Activated T-helper 1 cell treated with anti-CD3 and anti-CD28 coated beads, Interleukin-2, amount 50 U/mL, for 16 hours (primary cell): ENCODE data around the gene SERPING1.
"Not testable (repeated sequence)": the region's sequence is repeated elsewhere in the genome, so short reads cannot be mapped to it uniquely, and the experiment has no call there.

Source experiments
- DNase-seq, 2 donors: peaks; one replicate each; pipeline ENCODE4 v3.0.0-alpha.2; 2020; ENCODE audit warnings: low read depth in 1 of 2, low spot score in 1 of 2

Gene SERPING1

DNA sequence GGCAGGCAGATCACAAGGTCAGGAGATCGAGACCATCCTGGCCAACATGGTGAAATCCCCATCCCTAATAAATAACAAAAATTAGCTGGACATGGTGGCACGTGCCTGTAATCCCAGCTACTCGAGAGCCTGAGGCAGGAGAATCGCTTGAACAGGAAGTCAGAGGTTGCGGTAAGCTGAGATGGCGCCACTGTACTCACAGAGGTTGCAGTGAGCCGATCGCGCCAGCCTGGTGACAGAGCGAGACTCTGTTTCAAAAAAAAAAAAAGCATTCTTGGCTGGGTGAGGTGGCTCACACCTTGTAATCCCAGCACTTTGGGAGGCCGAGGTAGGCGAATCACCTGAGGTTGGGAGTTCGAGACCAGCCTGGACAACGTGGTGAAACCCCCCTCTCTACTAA, 54.7 kb downstream of the SERPING1 start:
- not testable (repeated sequence) for DNase-seq

GRCh38 chr11:57652662-57653061, 55.2 kb downstream of the SERPING1 start:
- DNase-seq: no peak

- DNase-seq: no peak
These were observed 55.7 kb downstream of the SERPING1 start for GRCh38 chr11:57653163-57653562.

DNA sequence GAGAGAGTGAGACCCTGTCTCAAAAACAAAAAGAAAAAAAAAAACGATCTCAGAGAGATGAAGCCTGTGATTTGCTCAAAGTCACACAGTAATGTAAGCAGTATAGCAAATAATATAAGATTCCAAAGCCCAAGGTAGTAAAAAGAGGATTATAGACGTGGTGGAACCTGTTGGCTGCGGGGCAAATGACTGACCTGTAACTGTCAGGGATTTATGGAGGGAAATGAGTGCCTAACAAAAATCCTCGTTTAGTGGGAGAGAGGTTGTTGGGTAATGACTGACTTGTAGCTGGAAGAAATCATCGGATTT, 59.4 kb downstream of the SERPING1 start:
- DNase-seq: no peak

GRCh38 chr11:57657194-57658022, 59.9 kb downstream of the SERPING1 start, which contains the start of gene CLP1:
Gene CLP1, plus strand, starts transcription at chr11:57657762. Its CDS starts 1,715 bp downstream, at chr11:57659477.
- peak; percentile 96 to 98 for DNase-seq

DNA sequence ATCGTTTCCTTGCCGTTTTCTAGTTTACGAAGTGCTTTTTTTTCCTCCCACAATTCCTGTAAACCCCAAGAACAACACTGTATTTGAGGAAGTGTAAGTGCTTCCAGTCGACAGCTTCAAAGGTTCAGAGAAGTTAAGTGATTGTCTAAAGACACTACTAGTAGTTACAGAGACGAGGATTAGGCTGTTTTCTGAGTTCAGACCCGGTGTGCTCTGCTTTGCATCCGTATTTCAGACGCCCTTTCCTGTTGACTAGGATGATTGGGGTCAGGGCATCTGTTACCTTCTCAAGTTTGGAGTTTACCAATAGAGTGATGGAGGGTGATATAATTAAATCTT, 60.5 kb downstream of the SERPING1 start:
- DNase-seq: no peak

DNA sequence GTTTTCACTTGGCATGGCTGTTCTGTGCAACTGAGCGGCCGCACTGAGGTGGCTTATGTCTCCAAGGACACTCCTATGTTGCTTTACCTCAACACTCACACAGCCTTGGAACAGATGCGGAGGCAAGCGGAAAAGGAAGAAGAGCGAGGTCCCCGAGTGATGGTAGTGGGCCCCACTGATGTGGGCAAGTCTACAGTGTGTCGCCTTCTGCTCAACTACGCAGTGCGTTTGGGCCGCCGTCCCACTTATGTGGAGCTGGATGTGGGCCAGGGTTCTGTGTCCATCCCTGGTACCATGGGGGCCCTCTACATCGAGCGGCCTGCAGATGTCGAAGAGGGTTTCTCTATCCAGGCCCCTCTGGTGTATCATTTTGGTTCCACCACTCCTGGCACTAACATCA, 62.2 kb downstream of the SERPING1 start:
- no peak for DNase-seq

DNA sequence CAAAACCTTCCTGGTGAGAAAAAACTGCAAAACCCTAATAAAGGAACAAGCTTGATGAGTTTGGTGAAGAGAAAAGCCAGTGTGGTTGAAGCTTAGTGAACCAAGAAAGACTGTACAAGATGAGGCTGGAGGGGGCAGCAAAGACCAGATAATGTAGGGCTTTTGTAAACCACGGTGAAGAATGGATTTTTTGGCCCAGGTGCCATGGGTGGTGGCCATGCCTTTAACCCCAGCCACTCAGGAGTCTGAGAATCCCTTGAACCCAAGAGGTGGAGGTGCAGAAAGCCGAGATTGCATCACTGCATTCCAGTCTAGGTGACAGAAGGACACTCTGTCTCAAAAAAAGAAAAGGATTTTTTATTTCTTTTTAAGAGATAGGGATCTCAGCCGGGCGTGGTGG, 65.4 kb downstream of the SERPING1 start:
- no peak for DNase-seq

GRCh38 chr11:57663975-57664374, 66.5 kb downstream of the SERPING1 start:
- DNase-seq: no peak
